ENCODE results near the gene AGPS.
"Not testable (repeated sequence)": the region's sequence is repeated elsewhere in the genome, so short reads cannot be mapped to it uniquely, and the experiment has no call there.

The AGPS gene

DNA sequence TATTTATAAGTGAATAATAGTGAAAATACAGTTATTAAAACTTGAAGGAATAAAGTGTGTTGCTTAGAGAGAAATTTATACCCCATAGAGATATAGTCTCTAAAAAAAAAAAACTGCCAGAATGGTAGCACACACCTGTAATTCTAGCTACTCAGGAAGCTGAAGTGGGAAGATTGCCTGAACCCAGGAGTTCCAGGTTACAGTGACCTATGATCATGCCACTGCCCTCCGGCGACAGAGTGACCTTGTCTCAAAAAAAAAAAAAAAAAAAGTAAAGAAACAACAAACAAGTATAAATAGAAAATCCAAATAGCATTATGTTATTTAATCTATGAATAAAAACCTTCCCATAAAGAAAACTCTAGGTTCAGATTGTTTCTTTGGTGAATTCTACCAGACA lies 7.4 kb upstream of the AGPS start:
- no peak for DNase-seq (ENCODE audit: low read depth in 2 of 2)

DNA sequence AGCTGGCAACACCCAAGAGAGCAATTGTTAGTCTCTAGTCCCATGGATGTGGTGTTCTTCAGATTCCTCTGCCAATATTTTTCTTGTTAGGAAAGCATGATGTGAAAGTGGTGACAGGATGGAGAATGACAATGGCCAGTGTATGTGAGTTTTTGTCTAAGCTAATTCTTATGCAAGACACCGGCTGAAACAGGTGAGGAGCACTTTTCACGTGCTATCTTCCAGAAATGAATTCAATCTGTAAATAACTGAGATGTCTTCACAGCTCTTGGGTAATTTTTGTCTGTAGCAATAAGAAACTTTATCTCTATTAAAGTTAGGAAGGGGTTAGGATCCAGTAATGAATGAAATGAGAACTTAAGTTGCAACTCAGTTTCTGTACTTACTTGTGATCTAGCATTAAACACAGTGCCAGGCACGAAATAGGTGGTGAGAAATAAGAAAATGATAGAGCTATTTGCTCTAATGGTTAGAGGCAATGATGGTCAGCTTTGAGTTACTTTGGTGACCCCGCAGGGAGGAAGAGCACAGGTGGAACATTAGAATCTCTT lies 676 bp upstream of the AGPS start:
- no peak for DNase-seq (ENCODE audit: low read depth in 2 of 2)

- no peak for DNase-seq (ENCODE audit: low read depth in 2 of 2)
Observed at GRCh38 chr2:177393203-177393755, 706 bp downstream of the AGPS start.

- no peak for DNase-seq (ENCODE audit: low read depth in 2 of 2)
Observed at GRCh38 chr2:177393824-177394593, 1.4 kb downstream of the AGPS start.

DNA sequence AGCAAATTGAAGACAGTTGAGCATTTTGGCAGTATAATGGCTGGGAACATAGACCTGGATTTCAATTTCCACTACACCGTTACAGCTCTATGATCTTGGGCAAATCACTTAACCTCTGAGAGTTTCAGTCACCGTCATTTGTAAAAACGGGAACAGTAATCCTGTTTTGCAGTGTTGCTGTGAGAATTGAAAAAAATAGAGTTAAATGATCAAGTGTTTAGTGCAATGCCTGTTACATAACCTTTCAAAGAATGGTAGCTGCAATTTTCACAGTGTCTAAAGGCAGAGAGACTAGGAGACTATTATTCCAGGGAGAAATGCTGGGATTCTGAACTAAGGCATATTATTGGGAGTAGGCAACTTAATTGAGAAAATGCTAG lies 2.0 kb downstream of the AGPS start:
- DNase-seq (ENCODE audit: low read depth in 2 of 2): no peak

DNA sequence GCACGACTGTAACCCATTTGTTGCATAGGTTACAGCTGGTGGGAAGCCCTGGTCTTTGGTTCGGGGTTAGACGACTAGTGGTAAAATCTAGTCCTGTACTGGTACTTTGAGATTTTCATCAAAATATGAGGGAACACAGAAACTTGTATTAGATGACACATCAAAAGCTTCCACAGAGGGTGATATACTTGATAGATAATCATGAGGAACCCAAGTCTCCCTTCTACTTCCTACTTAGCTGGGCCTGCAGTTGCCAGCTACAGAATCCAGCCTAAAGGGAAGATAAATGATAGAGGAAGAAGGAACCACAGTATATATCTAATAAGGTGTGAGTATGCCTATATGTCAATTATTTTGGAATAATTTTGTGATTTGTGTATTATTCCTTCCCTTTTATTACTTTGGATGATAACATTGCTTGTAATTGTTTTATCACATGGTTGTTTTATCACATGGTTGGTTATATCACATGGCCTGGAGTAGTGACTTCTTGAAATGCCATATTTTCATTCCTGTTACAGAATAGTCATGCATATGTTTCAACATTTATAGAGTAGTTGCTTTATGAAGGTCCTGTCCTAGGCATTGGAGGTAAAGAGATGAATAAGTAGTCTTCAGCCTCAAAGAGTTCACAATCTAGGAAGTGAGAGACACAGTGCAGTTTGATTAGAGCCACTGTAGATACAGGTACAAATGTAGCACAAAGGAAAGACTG lies 2.9 kb downstream of the AGPS start:
- DNase-seq (ENCODE audit: low read depth in 2 of 2): no peak

DNA sequence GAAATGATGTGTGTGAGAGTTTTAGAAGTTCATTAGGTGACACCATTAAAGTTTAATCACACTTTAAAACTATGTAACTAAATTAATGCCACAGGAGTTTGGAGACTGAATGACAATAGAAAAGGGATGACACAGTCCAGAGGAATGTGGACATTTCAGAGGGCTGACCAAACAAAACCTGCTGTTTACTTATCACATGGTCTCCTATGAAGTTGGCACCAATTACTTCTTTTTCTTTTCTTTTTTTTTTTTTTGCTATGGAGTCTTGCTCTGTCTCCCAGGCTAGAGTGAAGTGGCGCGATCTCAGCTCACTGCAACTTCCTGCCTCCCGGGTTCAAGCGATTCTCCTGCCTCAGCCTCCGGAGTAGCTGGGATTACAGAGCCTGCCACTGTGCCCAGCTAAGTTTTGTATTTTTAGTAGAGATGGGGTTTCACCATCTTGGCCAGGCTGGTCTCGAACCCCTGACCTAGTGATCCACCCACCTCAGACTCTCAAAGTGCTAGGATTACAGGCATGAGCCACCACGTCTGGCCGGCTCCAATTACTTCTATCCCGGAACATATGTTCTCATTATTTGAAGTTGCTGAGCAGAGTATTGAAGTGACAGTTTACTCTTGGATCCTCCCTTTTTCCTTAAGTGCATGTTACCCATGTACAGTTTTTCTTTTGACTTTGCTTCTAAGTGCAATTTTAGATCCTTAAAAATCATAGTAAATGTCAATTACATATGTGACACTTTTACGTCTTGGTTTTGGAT lies 4.3 kb downstream of the AGPS start:
- DNase-seq (ENCODE audit: low read depth in 2 of 2): no peak

DNA sequence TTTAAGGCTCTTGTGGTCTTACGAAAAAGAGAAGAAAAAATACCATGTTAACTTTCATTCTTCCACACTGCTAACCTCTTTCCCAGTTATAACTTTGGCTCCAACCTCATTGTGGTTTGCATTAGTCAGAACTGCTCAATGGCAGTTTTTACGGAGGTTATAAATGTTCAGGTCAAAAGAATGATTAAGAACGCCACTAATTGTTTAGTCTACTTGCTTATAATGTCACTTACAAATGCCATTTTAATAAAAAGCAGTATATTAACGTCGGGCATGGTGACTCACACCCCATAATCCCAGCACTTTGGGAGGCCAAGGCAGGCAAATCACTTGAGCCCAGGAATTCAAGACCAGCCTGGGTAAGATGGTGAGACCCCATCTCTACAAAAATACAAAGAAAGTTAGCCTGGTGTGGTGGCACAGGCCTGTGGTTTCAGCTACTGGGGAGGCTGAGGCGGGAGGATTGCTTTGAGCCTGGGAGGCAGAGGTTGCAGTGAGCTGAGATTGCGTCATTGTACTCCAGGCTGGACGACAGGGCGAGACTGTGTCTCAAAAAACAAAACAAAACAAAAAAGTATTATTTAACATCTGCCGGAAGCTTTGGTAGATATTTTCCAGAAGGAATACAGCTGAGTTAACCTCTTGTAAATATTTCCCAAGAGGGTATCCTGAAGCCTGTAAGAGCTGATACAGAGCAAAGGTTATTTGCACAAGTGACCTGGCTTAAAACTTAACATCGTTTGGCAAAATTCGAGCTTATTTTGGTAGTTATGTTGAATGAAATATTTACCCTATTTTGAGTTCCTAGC lies 5.1 kb downstream of the AGPS start:
- peak; percentile 92 to 93 for DNase-seq (ENCODE audit: low read depth in 2 of 2)

- DNase-seq (ENCODE audit: low read depth in 2 of 2): no peak
Observed at GRCh38 chr2:177398290-177398683, 5.7 kb downstream of the AGPS start.

GRCh38 chr2:177398791-177399190 lies 6.2 kb downstream of the AGPS start:
- no peak for DNase-seq (ENCODE audit: low read depth in 2 of 2)

- DNase-seq (ENCODE audit: low read depth in 2 of 2): no peak
Observed at GRCh38 chr2:177399376-177399775, 6.8 kb downstream of the AGPS start.

DNA sequence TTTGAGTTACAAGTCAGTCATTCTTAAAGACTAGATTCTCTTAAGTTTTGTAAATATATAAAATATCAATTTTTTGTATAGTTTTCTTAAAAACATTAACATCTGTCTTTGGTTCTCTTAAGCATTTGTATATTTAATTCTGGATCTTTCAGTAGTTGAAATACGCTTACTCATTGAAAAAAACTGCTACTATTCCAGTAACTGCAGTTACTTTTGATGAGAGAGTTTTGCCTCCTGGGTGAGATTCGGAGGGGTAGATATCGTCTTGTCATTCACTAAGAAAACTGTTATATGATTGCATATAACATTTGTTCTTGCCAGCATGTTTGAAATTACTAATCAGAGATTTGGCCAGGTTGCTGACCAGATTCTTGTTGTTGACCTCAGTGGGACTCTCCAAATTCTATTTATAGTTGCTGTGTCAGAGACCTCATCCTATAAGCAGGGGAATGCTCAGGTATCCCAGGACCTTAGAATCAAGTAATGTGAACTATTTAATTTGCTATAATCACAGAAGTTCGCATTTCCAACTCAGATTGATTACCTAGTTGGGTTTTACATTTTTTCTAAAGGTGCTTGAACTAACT lies 7.9 kb downstream of the AGPS start:
- DNase-seq (ENCODE audit: low read depth in 2 of 2): no peak

DNA sequence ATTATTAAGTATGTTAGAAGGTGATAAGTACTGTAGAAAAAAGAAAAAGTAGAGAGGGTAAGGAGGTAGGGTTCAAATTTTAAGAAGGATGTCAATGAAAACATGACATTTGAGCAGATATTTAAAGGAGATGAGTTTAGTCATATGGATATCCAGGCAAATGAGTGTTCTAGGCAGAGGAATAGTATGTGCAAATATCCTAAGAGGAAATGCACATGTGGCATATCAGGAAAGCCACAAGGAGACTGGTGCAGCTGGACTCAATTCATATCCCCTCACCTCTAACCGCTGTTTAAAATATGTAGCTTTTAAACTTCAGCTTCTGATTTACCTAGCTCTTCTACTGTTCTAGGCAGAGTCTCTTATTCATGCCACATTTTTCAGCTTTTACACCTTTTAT lies 9.5 kb downstream of the AGPS start:
- no peak for DNase-seq (ENCODE audit: low read depth in 2 of 2)

GRCh38 chr2:177403838-177404237 lies 11.3 kb downstream of the AGPS start:
- DNase-seq (ENCODE audit: low read depth in 2 of 2): no peak

DNA sequence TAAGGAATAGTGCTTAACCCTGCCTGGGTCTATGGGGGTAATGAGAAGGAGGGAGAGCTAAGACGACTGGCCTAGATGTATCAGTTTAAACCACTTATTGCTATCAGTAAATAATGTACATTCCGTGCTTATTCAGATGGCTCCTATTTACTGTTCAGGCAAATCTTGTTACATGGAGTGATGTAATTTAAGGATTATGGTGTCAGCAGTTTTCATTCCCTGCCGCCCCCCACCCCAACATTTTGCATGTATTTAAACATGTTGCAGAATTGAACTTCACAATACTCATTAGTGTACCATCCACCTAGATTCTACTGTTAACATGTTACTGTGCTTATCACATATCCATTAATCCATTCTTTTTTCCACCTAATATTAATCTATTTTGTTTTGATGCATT lies 11.7 kb downstream of the AGPS start:
- DNase-seq (ENCODE audit: low read depth in 2 of 2): no peak

DNA sequence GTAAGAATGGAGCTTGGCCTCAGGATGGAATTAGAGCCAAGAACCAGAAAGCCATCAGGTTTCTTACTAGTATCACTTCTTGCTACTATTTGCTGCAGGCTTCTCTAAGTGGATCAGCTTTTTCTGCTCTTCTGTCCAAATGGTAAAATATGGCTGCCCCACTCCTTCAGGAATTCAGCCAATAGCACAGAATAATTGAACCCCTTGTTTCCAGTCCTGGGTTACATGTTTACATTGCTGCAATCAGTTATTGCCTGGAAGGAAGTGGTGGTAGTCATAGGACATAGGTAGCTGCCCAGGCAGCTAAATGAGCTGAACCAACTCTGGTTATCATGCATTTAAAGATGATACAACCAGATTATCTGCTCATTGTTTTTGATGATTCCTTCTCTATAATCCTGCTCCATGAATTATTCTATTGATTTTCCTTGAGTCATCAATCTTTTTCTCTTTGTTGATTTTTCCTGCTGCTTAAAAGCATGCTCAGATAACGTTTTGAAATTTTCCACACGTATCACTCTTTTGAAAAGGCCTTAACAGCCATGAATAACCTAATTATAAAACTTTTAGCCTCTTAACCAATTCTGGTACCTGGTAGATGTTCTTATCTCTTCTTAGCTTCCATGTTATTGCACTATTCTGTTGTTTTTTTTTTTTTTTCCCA lies 12.6 kb downstream of the AGPS start:
- DNase-seq (ENCODE audit: low read depth in 2 of 2): no peak

DNA sequence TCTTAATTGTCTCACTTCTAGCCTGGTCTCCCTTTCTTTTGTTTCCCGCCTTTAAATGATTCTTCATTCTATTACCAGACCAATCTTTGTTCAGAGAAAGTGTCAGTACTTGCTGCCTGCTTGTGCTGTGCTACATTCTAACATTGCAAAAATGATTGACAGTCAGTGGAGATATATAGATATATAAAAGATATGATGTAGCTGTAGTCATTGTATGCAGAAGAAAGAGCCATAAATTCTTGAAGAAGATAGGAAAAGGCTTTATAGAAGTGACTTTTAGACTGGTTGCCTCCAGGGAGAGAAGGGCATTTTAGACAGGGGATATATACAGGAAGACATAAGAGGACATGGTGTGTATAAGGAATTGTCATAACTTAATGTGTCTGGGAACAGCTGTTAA lies 13.6 kb downstream of the AGPS start:
- DNase-seq (ENCODE audit: low read depth in 2 of 2): no peak

DNA sequence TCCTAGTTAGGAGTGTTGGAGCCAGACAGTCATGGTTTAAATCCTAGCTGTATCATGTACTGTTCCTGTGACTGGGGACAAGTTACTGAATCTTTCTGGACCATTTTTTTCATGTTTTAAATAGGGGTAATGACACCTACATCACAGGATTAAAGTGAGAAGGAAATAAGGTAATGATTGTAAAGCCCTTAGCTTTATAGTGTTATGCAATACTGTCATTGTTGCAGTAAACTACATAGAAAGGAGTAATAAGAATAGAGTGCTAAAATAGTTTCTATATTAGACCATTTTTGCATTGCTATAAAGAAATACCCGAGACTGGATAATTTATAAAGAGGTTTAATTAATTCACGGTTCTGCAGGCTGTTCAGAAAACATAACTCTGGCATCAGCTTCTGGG lies 14.5 kb downstream of the AGPS start:
- no peak for DNase-seq (ENCODE audit: low read depth in 2 of 2)

GRCh38 chr2:177410629-177411028 lies 18.1 kb downstream of the AGPS start:
- DNase-seq (ENCODE audit: low read depth in 2 of 2): not testable (repeated sequence)

GRCh38 chr2:177413703-177414102 lies 21.1 kb downstream of the AGPS start:
- no peak for DNase-seq (ENCODE audit: low read depth in 2 of 2)
